Activated T-cell treated with anti-CD3 and anti-CD28 coated beads, Interleukin-2, amount 50 U/mL, for 48 hours (primary cell): Measurements from ENCODE around the gene GRID1.
"Not testable (repeated sequence)": the region's sequence is repeated elsewhere in the genome, so short reads cannot be mapped to it uniquely, and the experiment has no call there.

ENCODE experiments used
- DNase-seq, 2 experiments: peaks; one replicate each; pipeline ENCODE4 v3.0.0-alpha.2; 2020

The GRID1 gene

DNA sequence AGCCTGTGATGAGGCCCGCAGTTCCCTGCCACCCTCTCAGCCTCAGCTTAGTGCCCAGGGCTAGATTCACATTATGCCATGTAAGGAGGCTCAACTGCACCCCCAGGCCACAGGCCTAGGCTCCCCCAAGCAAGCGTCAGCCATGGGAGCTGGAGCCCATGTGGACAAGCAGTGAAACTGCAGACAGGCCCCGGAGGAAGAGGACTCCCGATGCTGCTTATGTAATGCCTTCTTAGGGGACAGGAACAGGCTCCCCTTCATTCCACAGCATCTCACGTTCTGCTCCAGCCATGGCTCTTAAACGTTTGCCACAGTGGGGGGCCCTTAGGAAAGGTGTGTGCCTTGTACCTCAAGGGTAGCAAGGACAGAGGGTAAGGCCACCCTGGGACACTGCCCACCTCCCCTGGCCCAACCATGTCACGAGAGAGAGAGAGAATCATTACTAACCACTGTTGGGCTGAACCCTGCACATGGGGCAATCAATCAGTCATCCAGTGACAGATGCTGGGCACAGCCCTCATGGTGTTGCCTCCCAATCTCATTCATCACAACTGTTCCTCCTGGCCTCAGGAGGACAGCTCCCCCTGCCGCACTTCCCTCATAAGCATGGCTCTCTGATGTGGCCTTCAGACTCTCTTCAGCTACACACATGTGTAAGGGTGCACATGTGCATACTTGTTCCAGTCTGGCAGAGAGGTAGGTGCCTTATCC, 263.0 kb downstream of the GRID1 start:
- DNase-seq, result no peak

DNA sequence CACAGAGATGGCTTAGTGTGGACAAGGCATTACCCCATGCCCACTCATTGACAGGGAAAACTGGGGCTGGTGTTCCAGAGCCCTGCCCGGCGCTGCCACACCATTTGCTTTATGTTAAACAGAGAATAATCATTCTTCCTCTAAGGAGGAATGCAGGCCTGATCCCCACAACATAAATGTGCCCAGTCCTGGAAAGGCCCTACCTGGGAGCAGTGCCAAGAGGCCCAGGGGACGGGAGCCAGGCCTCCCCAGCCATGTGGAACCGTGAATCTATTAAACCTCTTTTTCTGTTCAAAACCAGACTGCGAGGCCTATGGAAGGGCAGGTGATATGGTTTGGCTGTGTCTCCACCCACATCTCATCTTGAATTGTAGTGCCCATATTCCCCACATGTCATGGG, 264.1 kb downstream of the GRID1 start:
- no peak for DNase-seq

DNA sequence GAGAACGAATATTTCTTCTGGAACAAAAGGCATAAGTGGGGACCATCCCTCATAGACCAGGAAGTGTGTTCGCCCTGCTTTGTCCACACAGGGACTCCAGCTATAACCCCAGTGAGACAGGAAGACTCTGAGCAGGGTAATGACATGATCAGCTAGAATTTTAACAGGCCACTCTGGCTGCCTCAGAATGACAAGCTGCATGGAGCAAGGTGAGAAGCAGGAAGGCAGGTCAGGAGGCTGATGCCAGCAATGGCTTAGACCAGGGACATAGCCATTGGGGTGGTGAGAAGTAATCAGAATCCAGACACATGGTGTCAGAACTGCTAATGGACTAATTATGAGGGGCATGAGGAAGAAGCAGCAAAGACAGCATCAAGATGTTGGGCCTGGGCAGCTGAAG, 264.6 kb downstream of the GRID1 start:
- DNase-seq, result no peak

DNA sequence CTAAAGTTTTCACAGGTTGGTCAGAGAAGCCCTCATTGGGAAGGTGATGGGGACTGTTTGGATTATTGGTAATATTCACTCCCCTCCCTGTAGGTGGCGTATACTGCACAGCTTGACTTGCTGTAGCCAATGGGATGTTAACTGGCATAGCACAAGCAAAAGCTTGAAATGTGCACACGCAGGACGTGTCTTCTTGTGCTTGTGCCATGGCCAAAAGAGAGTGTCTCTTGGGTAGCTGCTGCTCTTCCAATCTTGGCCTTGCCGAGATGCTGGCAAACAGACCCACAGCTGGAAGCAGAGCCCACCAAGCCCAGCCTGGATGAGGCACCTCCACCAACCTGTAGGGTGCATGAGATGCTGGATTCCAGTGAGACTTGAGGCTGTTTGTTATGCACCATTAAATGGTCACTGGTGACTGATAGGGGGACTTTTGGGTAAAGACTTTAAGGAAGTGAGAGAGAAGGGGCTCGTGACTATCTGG, 266.0 kb downstream of the GRID1 start:
- DNase-seq, result no peak

DNA sequence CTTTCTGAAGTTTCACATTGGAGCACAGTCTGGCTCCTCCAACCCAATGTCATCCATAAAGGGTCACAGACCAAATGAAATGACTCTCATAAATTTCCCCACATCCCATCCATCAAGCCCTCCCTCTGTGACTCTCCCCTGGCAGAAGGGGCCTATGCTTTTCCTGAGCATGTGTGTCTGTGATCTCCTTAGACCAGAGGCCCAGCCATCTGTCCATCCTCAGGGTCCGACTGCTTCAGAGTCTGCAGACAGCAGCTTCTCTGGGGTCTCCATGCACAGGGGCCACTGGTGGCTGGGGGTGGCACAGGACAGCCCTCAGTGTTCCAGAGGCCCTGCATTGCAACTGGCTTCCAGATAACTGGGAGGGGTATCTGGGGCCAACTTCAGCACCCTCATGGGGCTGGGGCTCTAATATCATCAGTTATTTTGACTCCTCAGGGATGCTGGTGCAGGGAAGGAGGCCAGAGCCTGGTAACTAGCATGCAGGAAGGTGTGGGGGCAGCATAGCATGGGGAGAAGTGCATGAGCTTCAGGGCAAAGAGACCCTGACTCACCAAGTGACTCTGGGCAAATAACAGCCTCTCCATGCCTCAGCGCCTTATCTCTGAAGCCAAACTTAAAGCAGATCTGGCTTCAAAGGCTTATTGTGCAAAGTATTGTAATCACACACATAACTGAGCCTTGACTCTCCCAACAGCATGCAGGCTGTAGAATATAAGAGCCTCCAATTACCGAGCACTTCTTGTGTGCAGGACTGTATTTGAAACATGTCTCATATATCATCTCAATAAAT, 266.9 kb downstream of the GRID1 start:
- DNase-seq, result no peak

DNA sequence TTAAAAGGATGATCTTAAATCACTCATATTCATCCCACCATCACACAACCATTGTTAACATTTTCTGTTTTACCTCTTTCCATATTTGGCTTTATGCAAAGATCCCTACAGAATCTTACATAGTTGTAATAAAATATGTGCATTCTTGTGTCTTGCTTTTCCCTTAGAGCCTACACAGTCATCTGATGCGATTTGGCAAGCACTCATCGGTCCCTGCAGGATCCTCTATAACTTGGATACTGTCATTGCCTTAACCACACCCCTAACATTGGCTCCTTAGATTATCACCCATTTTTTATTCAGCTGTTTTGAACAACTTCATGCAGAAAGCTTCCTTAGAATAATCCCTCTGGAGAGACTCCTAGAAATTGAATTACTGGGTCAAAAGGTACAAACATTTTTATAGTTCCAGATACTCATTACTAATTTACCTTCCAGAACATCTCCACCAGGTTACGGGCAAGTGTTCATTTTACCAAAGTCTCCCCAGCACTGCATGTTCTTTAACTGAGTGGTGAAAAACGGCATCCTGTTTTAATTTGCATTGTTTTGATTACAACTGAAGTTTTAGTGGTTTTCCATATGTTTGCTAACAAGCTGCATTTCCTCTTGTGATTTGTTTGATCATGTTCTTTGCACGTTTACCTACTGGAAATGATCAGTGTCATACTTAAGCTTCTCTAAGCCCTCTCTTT, 268.3 kb downstream of the GRID1 start:
- DNase-seq, result no peak

DNA sequence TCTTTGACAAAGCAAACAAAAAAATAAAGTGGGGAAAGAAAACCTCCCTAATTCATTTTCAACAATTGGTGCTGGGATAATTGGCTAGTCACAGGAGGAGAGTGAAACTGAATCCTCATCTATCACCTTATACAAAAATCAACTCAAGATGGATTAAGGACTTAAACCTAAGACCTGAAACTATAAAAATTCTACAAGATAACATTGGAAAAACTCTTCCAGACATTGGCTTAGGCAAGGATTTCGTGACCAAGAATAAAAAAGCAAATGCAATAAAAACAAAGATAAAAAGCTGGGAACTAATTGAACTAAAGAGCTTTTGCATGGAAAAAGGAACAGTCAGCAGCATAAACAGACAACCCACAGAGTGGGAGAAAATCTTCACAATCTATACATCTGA, 271.5 kb downstream of the GRID1 start:
- not testable (repeated sequence) for DNase-seq

DNA sequence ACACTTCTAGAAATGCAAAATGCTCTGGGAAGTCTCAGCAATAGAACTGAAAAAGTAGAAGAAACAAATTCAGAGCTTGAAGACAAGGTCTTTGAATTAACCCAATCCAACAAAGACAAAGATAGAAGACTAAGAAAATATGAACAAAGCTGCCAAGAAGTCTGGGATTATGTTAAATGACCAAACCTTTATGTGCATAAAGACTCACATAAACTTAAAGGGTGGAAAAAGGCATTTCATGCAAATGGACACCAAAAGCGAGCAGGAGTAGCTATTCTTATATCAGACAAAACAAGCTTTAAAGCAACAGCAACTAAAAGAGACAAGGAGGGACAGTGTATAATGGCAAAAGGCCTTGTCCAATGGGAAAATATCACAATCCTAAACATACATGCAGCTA, 274.3 kb downstream of the GRID1 start:
- DNase-seq, result not testable (repeated sequence)

DNA sequence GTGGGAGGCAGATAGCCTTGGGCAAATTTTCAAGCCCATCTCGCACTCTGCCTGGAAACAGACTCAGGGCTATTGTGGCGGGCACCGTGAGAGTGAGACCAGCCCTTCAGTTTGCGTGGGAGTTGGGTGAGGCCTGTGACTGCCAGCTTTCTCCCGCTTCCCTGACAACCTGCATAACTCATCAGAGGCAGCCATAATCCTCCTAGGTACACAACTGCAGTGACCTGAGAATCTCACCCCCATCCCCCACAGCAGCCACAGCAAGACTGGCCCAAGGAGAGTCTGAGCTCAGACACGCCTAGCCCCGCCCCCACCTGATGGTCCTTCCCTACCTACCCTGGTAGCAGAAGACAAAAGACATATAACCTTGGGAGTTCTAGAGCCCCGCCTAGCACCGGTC, 275.4 kb downstream of the GRID1 start:
- DNase-seq, result no peak

DNA sequence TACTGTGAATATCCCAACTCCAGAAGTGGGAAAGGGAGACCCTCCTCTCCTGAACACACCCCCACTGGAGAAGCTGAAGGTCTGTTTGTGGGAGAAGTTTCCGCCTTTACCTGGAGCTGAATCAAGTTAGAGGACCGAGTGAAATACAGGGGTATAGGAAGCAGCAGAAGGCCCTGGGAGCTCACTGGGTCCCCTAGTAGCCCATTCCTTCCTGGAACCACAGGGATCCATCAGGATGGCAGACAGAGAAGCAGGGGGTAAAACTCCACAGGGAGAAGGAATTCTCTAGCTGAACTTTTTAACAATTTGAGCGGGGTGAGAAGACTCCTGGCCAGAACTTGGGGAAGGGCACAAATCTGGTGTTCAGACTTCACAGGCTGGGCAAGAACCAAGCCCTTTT, 275.8 kb downstream of the GRID1 start:
- DNase-seq, result no peak

DNA sequence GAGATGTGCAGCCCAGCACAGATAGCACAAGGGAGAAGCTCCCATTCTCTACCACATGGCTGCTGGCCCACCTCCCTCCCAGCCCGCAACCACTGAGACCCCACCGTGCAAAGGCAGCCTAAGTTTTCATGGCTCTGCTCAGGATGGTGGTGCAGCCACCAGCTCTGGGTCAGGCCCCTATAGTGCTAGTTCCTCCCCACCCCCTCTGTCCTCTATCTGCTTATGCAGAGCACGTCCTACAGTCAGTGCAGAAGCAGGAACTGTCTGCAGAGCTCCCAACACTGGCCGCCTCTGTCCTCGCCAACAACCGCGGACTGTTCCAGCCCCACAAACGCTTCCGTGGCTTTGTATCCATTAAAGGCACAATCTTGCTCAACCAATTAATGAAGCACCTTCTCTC, 278.9 kb downstream of the GRID1 start:
- no peak for DNase-seq

DNA sequence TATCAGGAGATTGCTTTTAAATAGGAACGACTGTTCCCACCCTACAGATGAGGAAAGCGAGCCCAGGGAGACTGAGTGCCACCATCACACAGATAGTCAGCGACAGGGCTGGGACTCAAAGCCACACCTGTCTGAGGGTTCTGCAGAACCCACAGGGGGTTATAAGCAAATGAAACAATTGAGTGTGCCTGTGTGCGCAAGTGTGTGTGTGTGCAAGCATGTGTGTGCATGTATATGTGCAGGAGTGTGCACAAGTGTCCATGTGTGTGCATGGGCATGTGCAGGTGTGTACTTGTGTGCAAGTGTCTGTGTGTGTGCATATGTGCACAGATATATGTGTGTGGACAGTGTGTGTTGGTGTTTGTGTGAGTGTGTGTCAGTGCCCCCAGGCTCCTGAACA, 280.2 kb downstream of the GRID1 start:
- no peak for DNase-seq

DNA sequence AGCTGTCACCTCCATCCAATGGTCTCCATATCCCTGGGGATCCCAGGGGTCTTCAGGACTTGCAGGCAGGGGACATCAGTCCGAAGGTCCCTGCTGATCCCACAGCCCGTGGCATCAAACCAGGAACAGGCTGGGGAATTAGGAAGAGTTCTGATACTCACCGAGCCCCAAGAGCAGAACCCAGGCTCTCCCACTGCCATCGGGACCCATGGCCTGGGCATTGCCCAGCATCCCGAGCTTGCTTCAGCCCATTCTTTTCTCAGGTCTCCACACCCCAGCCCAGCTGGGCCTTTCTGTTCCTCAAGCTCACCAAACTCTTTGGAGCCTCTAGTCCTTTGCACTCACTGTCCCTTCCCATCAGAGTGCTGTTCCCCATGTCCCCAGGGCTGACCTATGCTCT, 280.9 kb downstream of the GRID1 start:
- DNase-seq, result no peak

DNA sequence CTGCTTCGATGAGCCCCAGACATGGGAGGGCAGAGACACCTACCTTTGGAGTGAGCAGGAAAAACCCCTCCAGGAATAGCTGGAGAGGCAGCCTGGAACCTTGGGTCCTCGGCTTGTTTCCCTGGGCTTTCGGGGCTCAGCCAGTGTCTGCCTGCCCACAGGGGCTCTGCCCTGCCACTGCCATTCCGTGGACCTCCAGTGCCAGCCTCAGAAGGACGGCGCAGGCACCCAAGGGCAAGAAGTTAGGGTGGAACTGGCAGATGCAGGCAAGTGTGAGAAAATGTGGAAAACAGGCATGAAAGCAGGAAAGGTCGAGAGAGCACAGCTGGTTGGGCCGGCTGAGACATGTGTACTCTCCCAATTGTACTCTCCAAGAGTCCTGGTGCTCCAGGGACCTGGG, 281.5 kb downstream of the GRID1 start:
- DNase-seq, result no peak

DNA sequence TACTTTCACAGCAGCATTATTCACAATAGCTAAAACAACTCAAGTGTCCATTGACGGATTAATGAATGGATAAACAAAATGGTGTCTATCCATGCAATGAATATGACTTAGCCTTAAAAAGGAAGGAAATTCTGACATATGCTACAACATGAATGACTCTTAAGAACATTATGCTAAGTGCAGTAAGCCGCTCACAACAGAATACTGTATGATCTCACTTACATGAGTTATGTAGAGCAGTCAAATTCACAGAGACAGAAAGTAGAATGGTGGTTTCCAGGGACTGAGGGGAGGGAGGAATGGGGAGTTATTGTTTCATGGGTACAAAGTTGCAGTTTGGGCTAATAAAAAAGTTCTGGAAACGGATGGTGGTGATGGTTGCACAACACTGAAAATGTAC, 282.0 kb downstream of the GRID1 start:
- no peak for DNase-seq

DNA sequence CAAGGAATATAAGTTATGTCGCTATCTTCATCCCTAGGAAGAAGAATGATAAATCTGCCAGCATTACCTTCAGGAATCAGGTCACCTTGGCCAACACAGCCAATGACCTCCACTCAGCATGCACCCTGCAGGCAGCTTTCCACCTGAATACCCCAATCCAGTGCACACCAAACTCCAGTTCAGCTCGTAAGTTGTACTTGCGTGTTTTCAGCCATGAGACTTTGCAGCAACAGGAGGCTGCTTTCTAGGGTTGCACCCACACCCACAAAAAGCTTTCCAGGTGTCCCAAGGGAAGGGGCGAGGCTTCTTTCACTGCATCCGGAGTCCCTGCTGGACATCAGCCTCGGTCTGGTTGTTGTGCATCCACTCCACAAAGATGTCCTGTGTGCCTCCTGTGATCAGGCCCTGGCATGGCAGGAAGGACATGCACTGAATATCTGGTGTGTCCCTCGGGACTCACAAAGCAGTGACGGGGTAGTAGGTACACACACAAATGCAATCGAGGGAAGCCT, 282.9 kb downstream of the GRID1 start:
- no peak for DNase-seq

DNA sequence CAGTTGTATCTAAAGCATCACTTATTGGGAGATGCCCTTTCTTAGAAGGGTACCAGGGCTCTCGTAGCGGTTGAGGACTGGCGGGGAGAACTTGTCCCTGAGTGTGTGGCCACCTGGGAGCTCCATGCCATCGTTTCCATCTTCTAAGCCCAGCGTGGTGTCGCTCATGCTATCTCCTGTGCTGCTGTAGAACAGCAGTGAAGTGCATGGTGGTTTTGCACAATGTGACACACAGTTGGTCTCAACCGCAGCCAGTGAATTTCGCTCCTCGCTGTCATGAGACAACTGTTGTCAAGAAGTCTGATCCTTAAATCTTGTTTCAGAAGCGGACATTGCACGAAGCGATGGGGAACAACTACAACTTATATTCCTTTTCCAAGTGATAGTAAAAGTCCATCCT, 283.4 kb downstream of the GRID1 start:
- DNase-seq, result no peak

DNA sequence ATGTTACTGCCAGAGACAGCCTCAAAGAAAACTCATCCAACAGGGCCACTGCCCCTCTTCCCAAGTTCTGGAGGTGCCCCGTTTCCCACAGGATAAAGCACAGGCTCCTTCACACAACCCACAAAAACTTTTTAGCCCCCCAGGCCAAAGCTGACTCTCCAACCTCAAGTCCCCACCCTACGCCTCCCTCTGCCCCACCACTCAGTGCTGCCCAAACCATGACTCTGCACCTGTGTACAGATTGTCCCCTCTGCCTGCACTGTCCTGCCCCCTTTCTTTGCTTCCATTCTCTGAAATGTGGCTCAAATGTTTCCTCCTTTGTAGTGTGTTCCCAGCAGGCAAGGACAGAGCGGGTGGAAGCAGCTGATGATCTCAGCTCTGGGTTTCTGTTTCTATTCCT, 284.0 kb downstream of the GRID1 start:
- no peak for DNase-seq

DNA sequence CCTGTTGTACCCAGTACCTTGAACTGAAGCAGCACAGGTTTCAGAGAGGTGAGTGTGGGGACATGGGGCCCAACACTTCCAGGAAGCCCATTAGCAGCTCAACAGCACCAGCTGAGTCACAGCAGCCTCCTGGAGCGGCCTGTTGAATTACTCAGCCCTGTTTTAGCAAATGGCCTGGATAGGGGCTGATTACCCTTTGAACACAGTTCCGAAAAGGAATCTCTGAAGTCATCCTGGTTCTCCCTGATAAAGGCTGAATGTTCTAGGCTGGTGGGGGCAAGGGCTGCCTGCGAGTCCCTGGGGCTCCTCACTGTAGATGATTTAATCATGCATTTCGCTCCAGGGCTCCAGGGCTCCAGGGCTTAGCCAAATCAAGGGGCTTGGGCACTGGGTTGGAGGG, 287.5 kb downstream of the GRID1 start:
- no peak for DNase-seq

DNA sequence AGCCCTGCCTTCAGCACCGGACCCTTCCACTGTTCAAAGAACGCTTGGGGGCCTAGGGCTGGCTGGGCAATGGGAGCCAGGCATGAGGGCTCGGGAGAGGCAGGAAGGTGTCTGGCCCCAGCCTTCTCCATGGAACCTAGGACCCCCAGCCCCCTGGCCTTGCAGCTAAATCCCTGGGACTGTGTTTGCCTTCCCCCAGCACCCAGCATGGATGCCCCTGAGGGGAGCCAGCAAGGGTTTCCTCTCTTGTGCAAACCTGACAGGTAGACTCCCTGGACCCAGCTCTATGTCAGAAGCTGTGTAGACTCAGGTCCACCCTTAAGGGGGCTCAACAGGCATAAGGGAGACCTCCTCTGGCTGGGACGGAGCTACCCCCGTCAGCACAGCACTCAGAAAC, 288.0 kb downstream of the GRID1 start:
- DNase-seq, result no peak

DNA sequence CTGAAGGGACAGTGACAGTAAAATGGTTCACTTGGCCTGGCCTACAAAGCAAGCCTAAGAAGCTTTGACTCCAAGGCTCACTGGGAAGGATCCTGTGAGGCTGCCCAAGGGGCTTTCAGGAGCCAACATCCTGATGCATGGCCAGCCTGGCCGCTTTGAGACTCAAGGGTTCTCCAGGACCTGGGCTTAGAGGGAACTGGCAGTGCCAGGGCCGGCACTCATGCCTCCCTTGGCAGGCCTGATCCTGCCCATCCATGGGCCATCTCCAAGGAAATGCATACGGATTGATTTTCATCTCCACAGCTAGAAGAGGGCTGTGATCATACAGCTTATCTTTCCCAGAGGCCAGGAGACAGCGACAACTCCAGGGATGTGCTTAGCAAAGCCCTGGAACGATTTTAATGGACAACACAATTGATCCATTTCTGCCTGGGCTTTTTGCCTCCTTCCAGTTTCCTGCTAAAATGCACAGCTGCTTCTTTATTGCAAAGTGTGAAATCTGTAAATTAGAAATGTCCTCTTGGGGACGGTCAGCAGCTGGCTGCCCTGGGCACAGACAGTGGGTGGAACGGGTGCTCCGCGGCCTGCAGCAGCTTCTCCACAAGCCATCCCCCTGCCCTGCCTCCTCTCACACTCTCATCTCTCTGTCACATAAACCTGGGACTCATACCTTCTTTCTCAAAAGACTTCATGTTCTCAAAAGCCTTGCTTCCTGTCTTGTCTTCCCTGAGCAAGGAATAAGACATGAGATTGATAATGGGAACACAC, 288.5 kb downstream of the GRID1 start:
- DNase-seq, result no peak

DNA sequence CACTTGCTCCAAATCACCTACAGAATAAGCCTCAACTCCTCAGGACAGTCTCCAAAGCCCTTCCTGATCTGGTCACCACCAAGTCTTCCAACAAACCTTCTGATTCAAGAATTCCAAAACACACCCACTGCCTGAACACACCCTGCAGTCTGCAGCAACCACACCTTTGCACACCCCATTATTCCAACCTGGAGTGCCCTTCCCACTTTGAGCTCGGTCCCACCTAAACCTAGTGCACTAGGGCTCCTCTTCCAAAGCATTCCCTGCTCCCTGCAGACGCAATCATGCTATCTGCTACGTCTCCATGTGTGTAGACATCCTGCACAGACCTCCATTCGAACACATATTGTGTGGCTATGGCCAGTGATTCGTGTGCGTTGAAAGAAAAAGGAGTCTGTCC, 289.3 kb downstream of the GRID1 start:
- DNase-seq, result no peak

DNA sequence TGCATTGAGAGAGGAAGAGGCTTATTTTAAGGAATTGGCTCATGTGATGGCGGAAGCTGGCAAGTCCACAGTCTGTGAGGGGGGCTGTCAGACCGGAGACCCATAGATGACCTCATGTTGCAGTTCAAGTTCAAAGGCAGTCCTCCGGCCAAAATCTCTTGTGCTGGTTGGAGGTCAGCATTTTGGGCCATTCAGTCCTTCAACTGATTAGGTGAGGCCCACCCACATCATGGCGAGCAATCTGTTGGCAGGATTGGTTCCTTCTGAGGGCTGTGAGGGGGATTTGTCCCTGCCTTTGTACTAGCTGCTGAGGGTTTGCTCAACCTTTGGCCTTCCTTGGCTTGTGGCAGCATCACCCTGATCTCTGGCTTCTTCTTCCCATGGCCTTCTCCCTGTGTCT, 290.1 kb downstream of the GRID1 start:
- DNase-seq, result not testable (repeated sequence)
